ENCODE measurements around the gene SLC52A3.
A peak's percentile ranks its signal among the peaks of the same experiment; 100 is the strongest.

SLC52A3 gene

GRCh38 chr20:764255-764654 lies 4.0 kb downstream of the SLC52A3 start:
- DNase-seq = no peak

- DNase-seq = no peak
Observed at GRCh38 chr20:761418-762381, 6.6 kb downstream of the SLC52A3 start.

- peak; percentile 20 for DNase-seq
Observed at GRCh38 chr20:760751-761417, 7.4 kb downstream of the SLC52A3 start.

GRCh38 chr20:757506-757905 lies 10.8 kb downstream of the SLC52A3 start:
- DNase-seq = no peak

- no peak for DNase-seq
Observed at GRCh38 chr20:755941-756340, 12.4 kb downstream of the SLC52A3 start.

GRCh38 chr20:754904-755303 lies 13.4 kb downstream of the SLC52A3 start:
- DNase-seq = no peak

- DNase-seq = no peak
Observed at GRCh38 chr20:753897-754635, 14.2 kb downstream of the SLC52A3 start.

- no peak for DNase-seq
Observed at GRCh38 chr20:753136-753535, 15.2 kb downstream of the SLC52A3 start.

- DNase-seq = no peak
Observed at GRCh38 chr20:752291-752690, 16.0 kb downstream of the SLC52A3 start.

GRCh38 chr20:751761-752160 lies 16.5 kb downstream of the SLC52A3 start:
- no peak for DNase-seq

- no peak for DNase-seq
Observed at GRCh38 chr20:750801-751200, 17.5 kb downstream of the SLC52A3 start.

GRCh38 chr20:745683-746301 lies 22.5 kb downstream of the SLC52A3 start:
- DNase-seq = no peak

- no peak for DNase-seq
Observed at GRCh38 chr20:742156-742555, 26.1 kb downstream of the SLC52A3 start.

- no peak for DNase-seq
Observed at GRCh38 chr20:741620-742019, 26.7 kb downstream of the SLC52A3 start.

- no peak for DNase-seq
Observed at GRCh38 chr20:740162-740561, 28.1 kb downstream of the SLC52A3 start.

GRCh38 chr20:739736-740135 lies 28.6 kb downstream of the SLC52A3 start:
- DNase-seq = no peak

GRCh38 chr20:733861-734260 lies 34.4 kb downstream of the SLC52A3 start:
- DNase-seq = no peak

GRCh38 chr20:732727-733126 lies 35.6 kb downstream of the SLC52A3 start:
- DNase-seq = no peak

- DNase-seq = no peak
Observed at GRCh38 chr20:731891-732560, 36.3 kb downstream of the SLC52A3 start.

- no peak for DNase-seq
Observed at GRCh38 chr20:730005-730404, 38.3 kb downstream of the SLC52A3 start.

GRCh38 chr20:728256-728944 lies 39.9 kb downstream of the SLC52A3 start:
- peak; percentile 34 for DNase-seq

- DNase-seq = no peak
Observed at GRCh38 chr20:726160-726559, 42.1 kb downstream of the SLC52A3 start.

Measured in EL (cell line).